Measurements from ENCODE around the gene PCDH17.

Gene PCDH17

GRCh38 chr13:57739089-57739488, 107.5 kb downstream of the PCDH17 start:
- FAIRE-seq, result no peak

- no peak for FAIRE-seq
Measured at GRCh38 chr13:57739543-57740190, 108.1 kb downstream of the PCDH17 start.

GRCh38 chr13:57740719-57741118, 109.2 kb downstream of the PCDH17 start:
- no peak for FAIRE-seq

GRCh38 chr13:57748096-57748495, 116.6 kb downstream of the PCDH17 start:
- FAIRE-seq, result no peak

- FAIRE-seq, result no peak
Measured at GRCh38 chr13:57760951-57761350, 129.4 kb downstream of the PCDH17 start.

- no peak for FAIRE-seq
Measured at GRCh38 chr13:57763689-57764088, 132.1 kb downstream of the PCDH17 start.

Data from islet of Langerhans (tissue), 1 donor.